GM12865 (cell line): Measurements from ENCODE around the gene ZNF132.
"Not testable (repeated sequence)": the region's sequence is repeated elsewhere in the genome, so short reads cannot be mapped to it uniquely, and the experiment has no call there.

ENCODE experiments used
- DNase-seq: peaks from one replicate; pipeline ENCODE4 v3.0.0; 2010; ENCODE audit warnings: low read depth
- H3K4me3 ChIP-seq: 2 replicates; pipeline ENCODE4 v1.5.1; 2011; ENCODE audit warnings: mild to moderate bottlenecking, low read depth, low read length, control low read depth
- CTCF ChIP-seq: IDR thresholded peaks from 2 replicates; pipeline ENCODE4 v1.5.1; 2011; ENCODE audit warnings: low read length, control low read depth, low read depth, inconsistent platforms; ENCODE audit not compliant: insufficient read depth; ENCODE audit errors: missing control alignments

The ZNF132 gene

GRCh38 chr19:58439576-58440554 lies at the start of gene ZNF132:
Gene ZNF132, minus strand, starts transcription at chr19:58440153. Its CDS starts 332 bp downstream, at chr19:58439821.
- H3K4me3 ChIP-seq = peak within 1 kb of the TSS; percentile 89
- peak; percentile 99 for DNase-seq
- no peak for TF ChIP-seq CTCF

DNA sequence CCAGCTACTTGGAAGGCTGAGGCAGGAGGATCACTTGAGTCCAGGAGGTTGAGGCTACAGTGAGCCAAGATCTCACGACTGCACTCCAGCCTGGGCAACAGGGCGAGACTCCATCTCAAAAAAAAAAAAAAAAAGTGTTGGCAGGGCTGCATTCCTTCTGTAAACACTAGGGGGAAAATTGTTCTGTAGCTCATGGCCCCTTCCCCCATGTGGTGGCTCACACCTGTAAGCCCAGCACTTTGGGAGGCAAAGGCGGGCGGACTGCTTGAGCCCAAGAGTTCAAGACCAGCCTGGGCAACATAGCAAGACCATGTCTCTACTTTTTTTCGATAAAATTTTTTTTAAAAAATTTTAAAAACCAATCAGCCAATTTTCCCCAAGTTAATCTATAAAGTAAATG lies 44.4 kb upstream of the ZNF132 start:
- not testable (repeated sequence) for DNase-seq, H3K4me3 ChIP-seq

GRCh38 chr19:58483776-58484175 lies 43.8 kb upstream of the ZNF132 start:
- DNase-seq = no peak
- H3K4me3 ChIP-seq = no peak overlapping the region
- TF ChIP-seq CTCF = no peak

- no peak for TF ChIP-seq CTCF
- no peak for DNase-seq
- no peak overlapping the region for H3K4me3 ChIP-seq
Measured at GRCh38 chr19:58482372-58482771, 42.4 kb upstream of the ZNF132 start.

DNA sequence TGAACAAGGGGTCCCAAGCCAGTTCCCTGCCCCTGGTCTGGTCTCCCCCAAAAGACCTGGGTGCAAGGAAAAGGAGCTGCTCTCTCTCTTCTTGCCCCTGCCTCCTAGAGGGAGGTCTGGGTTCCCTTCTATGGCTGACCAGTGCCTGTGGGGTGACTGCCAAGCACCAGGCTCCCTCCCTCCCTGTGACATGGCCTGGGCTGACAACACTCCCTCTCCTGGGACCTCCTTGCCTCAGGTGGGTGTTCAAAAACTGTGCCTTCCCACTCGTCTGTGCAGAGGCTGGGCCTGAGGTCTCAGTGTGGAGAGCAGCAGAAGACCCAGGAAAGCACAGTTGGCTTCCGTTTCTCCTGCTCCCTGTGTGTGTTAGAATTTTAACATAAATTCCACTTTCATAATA lies 40.9 kb upstream of the ZNF132 start:
- H3K4me3 ChIP-seq = no peak overlapping the region
- no peak for DNase-seq
- TF ChIP-seq CTCF = no peak

DNA sequence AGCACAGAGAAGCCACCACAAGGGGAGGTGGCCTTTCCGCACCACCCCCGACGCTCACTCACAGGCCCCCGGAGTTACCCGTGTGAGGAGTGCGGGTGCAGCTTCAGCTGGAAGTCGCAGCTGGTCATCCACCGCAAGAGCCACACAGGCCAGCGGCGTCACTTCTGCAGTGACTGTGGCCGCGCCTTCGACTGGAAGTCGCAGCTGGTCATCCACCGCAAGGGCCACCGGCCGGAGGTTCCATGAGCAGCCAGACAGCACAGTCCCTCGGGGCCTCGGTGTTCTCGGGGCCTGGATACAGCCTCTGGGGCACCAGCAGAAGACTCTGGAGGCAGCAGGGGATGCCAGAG lies 40.5 kb upstream of the ZNF132 start:
- TF ChIP-seq CTCF = no peak
- H3K4me3 ChIP-seq = no peak overlapping the region
- no peak for DNase-seq

- no peak for TF ChIP-seq CTCF
- DNase-seq = no peak
- no peak overlapping the region for H3K4me3 ChIP-seq
Measured at GRCh38 chr19:58479736-58480480, 40.0 kb upstream of the ZNF132 start.
